Smooth muscle cell (in vitro differentiated cells): Measurements from ENCODE around the gene ZER1. TPM values are rescaled to one million over a fixed set of nuclear protein-coding genes. Genes with fewer than 3 reads are reported as not detected.

Source experiments
- DNase-seq: peaks from one replicate; lab custom pipeline; 2025; ENCODE audit not compliant: unreplicated experiment; lab: John Stamatoyannopoulos, UW
- H2AFZ ChIP-seq: fragments of 200-600 bp; sonication (generic); 2 replicates; pipeline ENCODE4 v1.6.0; 2016; ENCODE audit warnings: antibody characterized with exemption, low read depth, mild to moderate bottlenecking
- H3F3A ChIP-seq: fragments of 200-600 bp; sonication (generic); 2 replicates; pipeline ENCODE4 v1.6.0; 2017; ENCODE audit warnings: antibody characterized with exemption, low read depth
- H3K27ac ChIP-seq: fragments of 200-600 bp; sonication (generic); 2 replicates; pipeline ENCODE4 v1.5.1; 2016; ENCODE audit warnings: low read depth, mild to moderate bottlenecking
- H3K27me3 ChIP-seq: fragments of 200-600 bp; sonication (generic); 2 replicates; pipeline ENCODE4 v1.6.1; 2016; ENCODE audit warnings: low read depth, mild to moderate bottlenecking
- H3K36me3 ChIP-seq: fragments of 200-600 bp; sonication (generic); 2 replicates; pipeline ENCODE4 v1.5.1; 2016; ENCODE audit warnings: low read depth
- H3K4me1 ChIP-seq: fragments of 200-600 bp; sonication (generic); 2 replicates; pipeline ENCODE4 v1.5.1; 2016; ENCODE audit warnings: low read depth
- H3K4me2 ChIP-seq: fragments of 200-600 bp; sonication (generic); 2 replicates; pipeline ENCODE4 v1.6.0; 2016; ENCODE audit warnings: mild to moderate bottlenecking
- H3K4me3 ChIP-seq: fragments of 200-600 bp; sonication (generic); 2 replicates; pipeline ENCODE4 v1.5.1; 2016; ENCODE audit warnings: mild to moderate bottlenecking
- H3K79me2 ChIP-seq: fragments of 200-600 bp; sonication (generic); 2 replicates; pipeline ENCODE4 v1.6.0; 2016; ENCODE audit warnings: low read depth, mild to moderate bottlenecking
- H3K9ac ChIP-seq: fragments of 200-600 bp; sonication (generic); 2 replicates; pipeline ENCODE4 v1.6.0; 2016; ENCODE audit warnings: low read depth
- H3K9me3 ChIP-seq: fragments of 200-600 bp; sonication (generic); replicated peaks from 2 replicates; pipeline ENCODE4 v1.5.1; 2016; ENCODE audit warnings: low read depth
- H4K20me1 ChIP-seq: fragments of 200-600 bp; sonication (generic); 2 replicates; pipeline ENCODE4 v1.6.0; 2016; ENCODE audit warnings: low read depth
- WGBS: methylation state at CpG from one replicate; pipeline ENCODE4 v1.1.7; 2016; ENCODE audit warnings: low lambda C conversion rate; 5-methylcytosine and 5-hydroxymethylcytosine counted together
- polyA plus RNA-seq: library from polyadenylated mRNA; unstranded; fragments of >200 nt; fragmentation: Nextera tagmentation; extraction: Ambion mirVana; gene quantifications from 2 replicates; pipeline ENCODE4 v1.2.1, GENCODE V29; 2016
- total RNA-seq: library from RNA; depleted of rRNA; stranded (reverse); fragments of >200 nt; gene quantifications from 2 replicates; pipeline ENCODE4 v1.2.3, GENCODE V29; 2014
- TF ChIP-seq, protein P1 (sequence below): fragments of 200-600 bp; sonication (generic); IDR thresholded peaks from 2 replicates; pipeline ENCODE4 v1.5.1; 2017; ENCODE audit warnings: borderline replicate concordance, mild to moderate bottlenecking, antibody characterized with exemption; ENCODE audit not compliant: insufficient read depth, poor library complexity, severe bottlenecking

Gene ZER1
- total RNA-seq (35.1 and 38.4 TPM in 2 replicates), polyA plus RNA-seq (30.6 and 34.6 TPM in 2 replicates)

DNA sequence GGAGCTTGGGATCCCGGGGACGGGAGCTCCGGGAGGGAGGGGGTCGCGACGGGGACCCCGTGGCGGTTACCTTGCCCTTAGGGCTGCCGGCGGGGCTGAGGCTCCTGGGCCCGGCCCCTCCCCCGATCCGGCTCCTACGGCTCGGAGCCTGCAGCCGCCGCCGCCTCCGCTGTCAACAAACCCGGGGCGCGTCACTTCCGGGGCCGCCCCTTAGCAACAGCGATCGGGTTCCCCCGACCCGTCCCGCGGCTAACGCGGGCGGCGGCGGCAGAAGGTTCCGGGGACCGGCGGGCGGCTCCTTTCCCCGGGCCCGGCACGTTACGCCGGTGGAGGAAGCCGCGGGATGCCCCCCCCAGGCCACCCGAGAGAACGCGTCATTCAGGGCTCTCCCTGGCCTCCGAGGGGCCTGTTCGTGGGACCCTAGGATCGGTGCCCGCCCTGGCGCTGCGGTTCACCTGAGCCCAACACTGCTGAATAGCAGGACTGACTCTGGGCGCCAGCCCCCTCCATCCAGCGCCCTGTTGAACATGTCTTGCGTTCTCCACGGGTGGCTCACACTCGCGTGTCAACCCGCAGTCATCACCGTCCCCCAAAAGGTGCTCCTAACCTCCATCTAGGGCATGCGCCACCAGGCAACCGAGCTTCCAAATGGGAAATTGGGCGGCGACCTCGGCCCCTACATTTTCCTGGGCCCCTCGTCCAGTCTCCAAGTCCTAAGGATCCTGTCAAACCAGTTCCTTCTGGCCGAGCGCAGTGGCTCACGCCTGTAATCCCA, at the start of gene ZER1:
ZER1 (minus strand) TSS at position 183 of the 775 bp plus-strand sequence. CDS start 16,362 bp downstream, outside the sequence.
- Histone ChIP-seq H3K79me2 (peaks cover 20% of the 10 kb centered on the region), H3K36me3 (no peaks in the 10 kb centered on the region), H3K9me3 (no peaks in the 10 kb centered on the region), H2AFZ (peak within 1 kb of the TSS; percentile 100), H3K9ac (peak within 1 kb of the TSS; percentile 95), H3K4me1 (peaks cover 11% of the 10 kb centered on the region), H3K4me2 (peak within 1 kb of the TSS; percentile 93), H4K20me1 (no peaks in the 10 kb centered on the region), H3K4me3 (peak within 1 kb of the TSS; percentile 96), H3K27ac (peak within 1 kb of the TSS; percentile 94), H3K27me3 (no peaks in the 10 kb centered on the region), H3F3A (peaks cover 5% of the 10 kb centered on the region)
- TF ChIP-seq, protein P1, sequence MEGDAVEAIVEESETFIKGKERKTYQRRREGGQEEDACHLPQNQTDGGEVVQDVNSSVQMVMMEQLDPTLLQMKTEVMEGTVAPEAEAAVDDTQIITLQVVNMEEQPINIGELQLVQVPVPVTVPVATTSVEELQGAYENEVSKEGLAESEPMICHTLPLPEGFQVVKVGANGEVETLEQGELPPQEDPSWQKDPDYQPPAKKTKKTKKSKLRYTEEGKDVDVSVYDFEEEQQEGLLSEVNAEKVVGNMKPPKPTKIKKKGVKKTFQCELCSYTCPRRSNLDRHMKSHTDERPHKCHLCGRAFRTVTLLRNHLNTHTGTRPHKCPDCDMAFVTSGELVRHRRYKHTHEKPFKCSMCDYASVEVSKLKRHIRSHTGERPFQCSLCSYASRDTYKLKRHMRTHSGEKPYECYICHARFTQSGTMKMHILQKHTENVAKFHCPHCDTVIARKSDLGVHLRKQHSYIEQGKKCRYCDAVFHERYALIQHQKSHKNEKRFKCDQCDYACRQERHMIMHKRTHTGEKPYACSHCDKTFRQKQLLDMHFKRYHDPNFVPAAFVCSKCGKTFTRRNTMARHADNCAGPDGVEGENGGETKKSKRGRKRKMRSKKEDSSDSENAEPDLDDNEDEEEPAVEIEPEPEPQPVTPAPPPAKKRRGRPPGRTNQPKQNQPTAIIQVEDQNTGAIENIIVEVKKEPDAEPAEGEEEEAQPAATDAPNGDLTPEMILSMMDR: no peak
- peak; percentile 73 for DNase-seq
- WGBS: 3% methylated on average over 48 of the region's 72 CpGs

DNA sequence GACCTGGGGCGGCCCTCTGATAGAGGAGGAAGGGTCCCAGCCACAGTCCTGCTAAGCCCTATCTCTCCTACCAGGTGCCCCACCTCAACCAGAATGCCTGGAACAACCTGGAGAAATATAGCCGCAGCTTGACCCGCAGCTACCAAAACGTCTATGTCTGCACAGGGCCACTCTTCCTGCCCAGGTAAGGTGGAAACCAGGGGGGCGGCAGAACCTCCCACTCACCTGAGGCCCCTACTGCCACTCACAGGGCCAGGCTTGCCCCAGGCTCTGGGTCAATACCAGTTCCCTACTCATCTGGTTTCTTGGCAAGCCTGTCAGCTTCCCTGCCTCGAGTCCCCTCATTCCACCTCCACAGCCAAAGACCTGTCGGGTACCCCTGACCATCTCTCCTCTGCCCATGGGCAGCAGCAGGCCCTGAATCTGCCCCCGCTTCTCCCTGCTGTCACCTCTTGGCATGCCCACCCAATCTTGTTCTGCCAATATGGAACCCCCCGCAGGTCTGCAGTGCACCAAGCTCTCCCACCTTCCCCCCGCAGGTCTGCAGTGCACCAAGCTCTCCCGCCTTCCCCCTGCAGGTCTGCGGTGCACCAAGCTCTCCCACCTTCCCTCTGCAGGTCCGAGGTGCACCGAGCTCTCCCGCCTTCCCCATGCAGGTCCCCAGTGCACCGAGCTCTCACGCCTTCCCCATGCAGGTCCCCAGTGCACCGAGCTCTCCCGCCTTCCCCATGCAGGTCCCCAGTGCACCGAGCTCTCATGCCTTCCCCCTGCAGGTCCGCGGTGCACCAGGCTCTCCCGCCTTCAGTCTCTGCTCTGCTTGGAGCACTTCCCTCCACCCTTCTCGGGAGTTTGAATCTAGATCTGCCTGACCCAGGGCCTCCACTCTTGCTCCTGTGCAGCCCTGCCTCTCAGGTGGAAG, 49.2 kb upstream of the ZER1 start:
- H3K27me3 ChIP-seq: no peaks in the 10 kb centered on the region
- no peak overlapping the region for H2AFZ ChIP-seq
- no peak overlapping the region for H3K27ac ChIP-seq
- H4K20me1 ChIP-seq: no peaks in the 10 kb centered on the region
- no peak overlapping the region for H3K4me2 ChIP-seq
- no peaks in the 10 kb centered on the region for H3K79me2 ChIP-seq
- peaks cover 3% of the 10 kb centered on the region for H3K4me1 ChIP-seq
- H3K9ac ChIP-seq: no peak overlapping the region
- WGBS: 95% methylated on average over 24 of the region's 24 CpGs
- H3F3A ChIP-seq: no peaks in the 10 kb centered on the region
- TF ChIP-seq, protein P1: no peak
- no peak for DNase-seq
- no peak overlapping the region for H3K4me3 ChIP-seq
- no peaks in the 10 kb centered on the region for H3K9me3 ChIP-seq
- H3K36me3 ChIP-seq: no peaks in the 10 kb centered on the region

DNA sequence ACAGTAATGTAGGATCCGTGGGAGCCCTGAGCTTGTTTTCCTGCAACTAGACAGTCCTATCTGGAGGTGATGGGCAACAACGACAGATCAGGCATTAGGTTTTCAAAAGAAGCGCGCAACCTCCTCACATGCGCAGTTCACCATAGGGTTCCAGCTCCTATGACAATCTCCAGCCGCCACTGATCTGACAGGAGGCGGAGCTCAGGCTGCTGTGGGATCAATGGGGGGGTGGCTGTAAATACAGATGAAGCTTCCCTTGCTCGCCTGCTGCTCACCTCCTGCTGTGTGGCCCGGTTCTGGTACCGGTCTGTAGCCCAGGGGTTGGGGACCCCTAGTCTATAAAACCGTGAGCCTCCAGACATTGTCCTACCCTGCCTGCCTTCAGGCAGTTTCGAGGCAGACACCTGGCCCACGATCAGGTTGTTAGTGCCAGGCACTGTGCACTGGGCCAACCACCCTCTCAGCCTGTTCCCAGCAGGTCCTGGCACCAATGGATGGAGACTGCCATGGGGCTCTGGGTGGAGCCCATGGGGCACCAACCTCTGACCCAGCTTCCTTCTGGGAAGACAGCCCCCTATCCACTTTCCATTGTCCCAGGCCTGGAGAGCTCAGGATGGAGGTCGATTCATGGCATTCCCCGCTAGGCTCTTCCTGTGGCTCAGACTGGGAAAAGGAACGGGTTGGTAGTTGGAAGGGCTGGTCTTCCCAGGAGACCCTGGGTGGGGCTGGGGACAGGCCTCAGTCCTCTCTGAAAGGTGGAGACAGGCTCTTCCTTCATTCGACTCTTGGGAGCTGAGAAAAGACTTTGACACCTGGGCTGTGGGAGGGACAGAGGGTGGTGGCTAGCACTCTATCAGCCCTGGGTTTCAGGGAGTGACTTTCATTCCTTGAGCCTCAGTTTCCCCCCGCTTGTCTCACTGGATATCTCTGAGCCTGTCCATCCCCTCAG, 48.3 kb upstream of the ZER1 start:
- Histone ChIP-seq H3K27me3 (no peaks in the 10 kb centered on the region), H3K9me3 (no peaks in the 10 kb centered on the region), H3K27ac (no peak overlapping the region), H3K9ac (no peak overlapping the region), H2AFZ (no peak overlapping the region), H3K4me3 (peak overlapping the region; percentile 72), H4K20me1 (no peaks in the 10 kb centered on the region), H3K4me1 (peaks cover 3% of the 10 kb centered on the region), H3K36me3 (no peaks in the 10 kb centered on the region), H3K79me2 (no peaks in the 10 kb centered on the region), H3K4me2 (peak overlapping the region; percentile 93), H3F3A (no peaks in the 10 kb centered on the region)
- TF ChIP-seq, protein P1: no peak
- no peak for DNase-seq
- WGBS: 67% methylated on average over 18 of the region's 18 CpGs
